GM23338 (cell line): ENCODE data around the gene PHF20. TPM values are rescaled to one million over a fixed set of nuclear protein-coding genes. Genes with fewer than 3 reads are reported as not detected.

Experiments used
- ATAC-seq: fragments of 200-7000 bp; cut with Tn5 transposase; 3 replicates; pipeline ENCODE4 v1.9.1; 2020
- DNase-seq: peaks from one replicate; pipeline ENCODE4 v3.0.0-alpha.2; 2015; ENCODE audit warnings: low spot score
- H2AFZ ChIP-seq: fragments of 200-600 bp; sonication (generic); 2 replicates; pipeline ENCODE4 v1.8.0; 2016; ENCODE audit warnings: antibody characterized with exemption, mild to moderate bottlenecking, moderate library complexity
- H3F3A ChIP-seq: fragments of 200-600 bp; sonication (generic); replicated peaks from 2 replicates; pipeline ENCODE4 v1.8.0; 2017; ENCODE audit warnings: antibody characterized with exemption, mixed run types, low read depth
- H3K27ac ChIP-seq: fragments of 200-600 bp; sonication (generic); 2 replicates; pipeline ENCODE4 v1.6.1; 2016; ENCODE audit warnings: low read depth
- H3K27me3 ChIP-seq: fragments of 200-600 bp; sonication (generic); 2 replicates; pipeline ENCODE4 v1.8.0; 2016; ENCODE audit warnings: mild to moderate bottlenecking, mixed run types, moderate library complexity; ENCODE audit not compliant: insufficient read depth
- H3K36me3 ChIP-seq: fragments of 200-600 bp; sonication (generic); 2 replicates; pipeline ENCODE4 v1.8.0; 2016; ENCODE audit warnings: mild to moderate bottlenecking; ENCODE audit not compliant: insufficient read depth
- H3K4me1 ChIP-seq: fragments of 200-600 bp; sonication (generic); 2 replicates; pipeline ENCODE4 v1.8.0; 2016; ENCODE audit warnings: mild to moderate bottlenecking, moderate library complexity; ENCODE audit not compliant: insufficient read depth
- H3K4me2 ChIP-seq: fragments of 200-600 bp; sonication (generic); 2 replicates; pipeline ENCODE4 v1.7.1; 2017; ENCODE audit warnings: mixed run types
- H3K4me3 ChIP-seq: fragments of 200-600 bp; sonication (generic); 2 replicates; pipeline ENCODE4 v1.6.1; 2016; ENCODE audit warnings: mixed run types
- H3K79me2 ChIP-seq: fragments of 200-600 bp; sonication (generic); replicated peaks from 2 replicates; pipeline ENCODE4 v1.8.0; 2017; ENCODE audit warnings: mild to moderate bottlenecking; ENCODE audit not compliant: insufficient read depth
- H3K9me2 ChIP-seq: fragments of 200-600 bp; sonication (generic); 2 replicates; pipeline ENCODE4 v1.8.0; 2017; ENCODE audit not compliant: insufficient read depth
- H4K20me1 ChIP-seq: fragments of 200-600 bp; sonication (generic); replicated peaks from 2 replicates; pipeline ENCODE4 v1.8.0; 2017; ENCODE audit warnings: mild to moderate bottlenecking; ENCODE audit not compliant: insufficient read depth
- H3K27ac Mint-ChIP-seq: 2 replicates; pipeline ENCODE4 v1.8.0; 2020; ENCODE audit warnings: inconsistent platforms, mild to moderate bottlenecking, moderate library complexity, mixed read lengths
- H3K27me3 Mint-ChIP-seq: 3 replicates; pipeline ENCODE4 v1.8.0; 2022; ENCODE audit warnings: low read depth, mild to moderate bottlenecking, moderate library complexity, mixed read lengths, inconsistent platforms; ENCODE audit not compliant: insufficient read depth, poor library complexity
- H3K36me3 Mint-ChIP-seq: 3 replicates; pipeline ENCODE4 v1.8.0; 2021; ENCODE audit warnings: low read depth, mild to moderate bottlenecking, inconsistent platforms, moderate library complexity, mixed read lengths
- H3K4me1 Mint-ChIP-seq: 3 replicates; pipeline ENCODE4 v1.8.0; 2020; ENCODE audit warnings: mild to moderate bottlenecking, inconsistent platforms, mixed read lengths
- H3K4me3 Mint-ChIP-seq: 3 replicates; pipeline ENCODE4 v1.8.0; 2021; ENCODE audit warnings: moderate library complexity, mild to moderate bottlenecking, inconsistent platforms, mixed read lengths
- H3K9me3 Mint-ChIP-seq: 3 replicates; pipeline ENCODE4 v1.8.0; 2020; ENCODE audit warnings: moderate library complexity, mild to moderate bottlenecking, inconsistent platforms, mixed read lengths
- CTCF ChIP-seq, 2 experiments: fragments of 200-600 bp in 1 of 2; sonication (generic) in 1 of 2; conservative IDR thresholded peaks; 2 replicates each; pipeline versions ENCODE4 v1.5.1 to v1.6.1; 2016 to 2017; ENCODE audit warnings: antibody characterized with exemption in 2 of 2, low read depth in 2 of 2, mild to moderate bottlenecking in 2 of 2, moderate library complexity in 1 of 2
- REST ChIP-seq: IDR thresholded peaks from one replicate; pipeline ENCODE4 v1.6.1; 2018; ENCODE audit warnings: antibody characterized with exemption; ENCODE audit not compliant: unreplicated experiment
- ZNF462 ChIP-seq: fragments of 250-450 bp; sonication (Bioruptor Pico); IDR thresholded peaks from 2 replicates; pipeline ENCODE4 v1.5.0; 2020; ENCODE audit warnings: mild to moderate bottlenecking, moderate library complexity
- polyA plus RNA-seq: library from polyadenylated mRNA; unstranded; fragments of >200 nt; fragmentation: Nextera tagmentation; extraction: Ambion mirVana; gene quantifications from 2 replicates; pipeline ENCODE4 v1.2.1, GENCODE V29; 2016
- total RNA-seq: library from RNA; depleted of rRNA; stranded (reverse); fragments of >200 nt; shearing (Covaris generic); gene quantifications from 2 replicates; pipeline ENCODE4 v1.2.3, GENCODE V29; 2014

The PHF20 gene
- total and polyA plus RNA-seq, 2 experiments from 2014 or later = 71.8 to 103 TPM

DNA sequence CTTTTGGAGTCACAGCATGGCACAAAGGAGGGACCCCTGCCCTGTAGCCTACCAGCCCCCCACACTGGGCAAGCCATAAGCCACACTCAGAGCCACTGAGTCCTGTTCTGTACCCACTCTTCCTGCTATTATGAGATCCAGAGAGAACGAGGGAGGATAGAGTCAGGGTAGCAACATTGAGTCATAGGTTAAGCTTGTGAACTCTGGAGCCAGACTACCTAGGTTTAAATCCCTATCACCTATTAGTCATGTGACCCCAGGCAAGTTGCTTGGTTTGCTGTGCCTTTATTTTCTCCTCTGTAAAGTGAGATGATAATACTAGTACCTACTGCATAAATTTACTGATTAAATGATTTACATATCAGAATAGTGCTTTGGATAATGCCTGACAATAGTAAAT, 197.1 kb downstream of the PHF20 start (continued):
- TF ChIP-seq ZNF462 (CRISPR knock-in tag) (no peak), REST (no peak)

DNA sequence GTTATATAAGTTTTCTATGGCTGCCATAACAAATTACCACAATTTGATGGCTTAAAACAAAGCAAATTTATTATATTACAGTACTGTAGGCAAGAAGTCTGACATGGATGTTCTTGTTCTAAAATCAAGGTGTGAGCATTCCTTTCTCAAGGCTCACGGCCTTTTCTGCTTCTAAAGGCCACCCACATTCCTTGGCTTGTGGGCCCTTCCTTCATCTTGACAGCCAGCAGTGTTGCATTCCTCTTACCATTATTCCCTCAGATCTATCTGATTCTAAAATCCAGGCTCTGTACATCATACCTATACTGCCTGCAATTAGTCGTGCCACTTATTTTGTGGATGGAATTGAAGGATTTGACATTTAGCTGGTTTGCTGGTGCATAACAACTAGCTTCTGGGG, 200.2 kb downstream of the PHF20 start:
- Mint-ChIP-seq H3K4me1 (peaks cover 10% of the 10 kb centered on the region), H3K4me3 (no peak overlapping the region), H3K36me3 (no peaks in the 10 kb centered on the region), H3K27ac (no peak overlapping the region), H3K9me3 (no peaks in the 10 kb centered on the region), H3K27me3 (peaks cover 10% of the 10 kb centered on the region)
- Histone ChIP-seq H3F3A (no peaks in the 10 kb centered on the region), H3K4me2 (no peak overlapping the region), H3K79me2 (no peaks in the 10 kb centered on the region), H3K27me3 (no peaks in the 10 kb centered on the region), H3K27ac (no peak overlapping the region), H4K20me1 (no peaks in the 10 kb centered on the region), H3K9me2 (no peaks in the 10 kb centered on the region; the same call in 1 of the 2 replicates), H3K4me1 (no peaks in the 10 kb centered on the region), H2AFZ (no peak overlapping the region), H3K4me3 (no peak overlapping the region), H3K36me3 (no peaks in the 10 kb centered on the region)
- DNase-seq (no peak), ATAC-seq (no peak)
- TF ChIP-seq CTCF (conservative IDR thresholded peaks at IDR 0.05; ENCODE audit: low read depth in 2 of 2) = no peak
